ENCODE data around the gene SPG21. TPM values are rescaled to one million over a fixed set of nuclear protein-coding genes. Genes with fewer than 3 reads are reported as not detected.

Gene SPG21
- total RNA-seq, 1 donor from 2014 or later, result 35.7 TPM

- no peak for ATAC-seq
- DNase-seq (ENCODE audit: low spot score), result peak; percentile 36
These were observed 46.0 kb downstream of the SPG21 start for GRCh38 chr15:64943512-64944225.

GRCh38 chr15:64942356-64942755 lies 47.4 kb downstream of the SPG21 start:
- ATAC-seq, result no peak

GRCh38 chr15:64938192-64938591 lies 51.5 kb downstream of the SPG21 start:
- peak; percentile 51 for DNase-seq (ENCODE audit: low spot score)
- peak; percentile 94 for ATAC-seq

More at GRCh38 chr15:64942356-64942755, 47.4 kb downstream of the SPG21 start:
- peak; percentile 33 for DNase-seq (ENCODE audit: low spot score)

GRCh38 chr15:64934023-64934422 lies 55.7 kb downstream of the SPG21 start:
- DNase-seq (ENCODE audit: low spot score) (peak; percentile 26), ATAC-seq (no peak)

GRCh38 chr15:64931381-64931780 lies 58.3 kb downstream of the SPG21 start:
- peak; percentile 30 for DNase-seq (ENCODE audit: low spot score)
- ATAC-seq, result no peak

GRCh38 chr15:64930778-64931371 lies 58.8 kb downstream of the SPG21 start:
- ATAC-seq (no peak), DNase-seq (ENCODE audit: low spot score) (peak; percentile 33)

GRCh38 chr15:64930019-64930652 lies 59.6 kb downstream of the SPG21 start:
- DNase-seq (ENCODE audit: low spot score) (peak; percentile 32), ATAC-seq (no peak)

GRCh38 chr15:64928626-64929220 lies 61.0 kb downstream of the SPG21 start:
- peak; percentile 16 for DNase-seq (ENCODE audit: low spot score)
- no peak for ATAC-seq

- ATAC-seq (no peak), DNase-seq (ENCODE audit: low spot score) (no peak)
These were observed 63.1 kb downstream of the SPG21 start for GRCh38 chr15:64926661-64927060.

- ATAC-seq (no peak), DNase-seq (ENCODE audit: low spot score) (no peak)
These were observed 64.1 kb downstream of the SPG21 start for GRCh38 chr15:64925335-64926330.

- ATAC-seq, result no peak
- DNase-seq (ENCODE audit: low spot score), result no peak
These were observed 66.2 kb downstream of the SPG21 start for GRCh38 chr15:64923546-64923945.

GRCh38 chr15:64921711-64922110 lies 68.0 kb downstream of the SPG21 start:
- ATAC-seq, result no peak
- DNase-seq (ENCODE audit: low spot score), result no peak

- no peak for DNase-seq (ENCODE audit: low spot score)
- ATAC-seq, result no peak
These were observed 70.0 kb downstream of the SPG21 start for GRCh38 chr15:64919721-64920120.

- ATAC-seq, result no peak
- DNase-seq (ENCODE audit: low spot score), result no peak
These were observed 72.5 kb downstream of the SPG21 start for GRCh38 chr15:64917211-64917610.

GRCh38 chr15:64916365-64916764 lies 73.3 kb downstream of the SPG21 start:
- ATAC-seq (no peak), DNase-seq (ENCODE audit: low spot score) (no peak)

GRCh38 chr15:64915518-64916227 lies 74.0 kb downstream of the SPG21 start:
- ATAC-seq (peak; percentile 31), DNase-seq (ENCODE audit: low spot score) (no peak)
